Activated naive CD8-positive, alpha-beta T cell treated with anti-CD3 and anti-CD28 coated beads for 36 hours (primary cell): ENCODE data around the gene MFSD12. TPM values are rescaled to one million over a fixed set of nuclear protein-coding genes. Genes with fewer than 3 reads are reported as not detected.

ENCODE experiments used
- DNase-seq: peaks from one replicate; pipeline ENCODE4 v3.0.0; 2021
- H3K27ac Mint-ChIP-seq: one replicate; pipeline ENCODE4 v1.8.0; 2022; ENCODE audit warnings: mild to moderate bottlenecking, moderate library complexity, mixed read lengths
- H3K27me3 Mint-ChIP-seq: one replicate; pipeline ENCODE4 v1.8.0; 2022; ENCODE audit warnings: mild to moderate bottlenecking, mixed read lengths
- H3K36me3 Mint-ChIP-seq: one replicate; pipeline ENCODE4 v1.8.0; 2021; ENCODE audit warnings: mild to moderate bottlenecking, mixed read lengths
- H3K4me1 Mint-ChIP-seq: one replicate; pipeline ENCODE4 v1.8.0; 2021; ENCODE audit warnings: mixed read lengths
- H3K4me3 Mint-ChIP-seq: one replicate; pipeline ENCODE4 v1.8.0; 2022; ENCODE audit warnings: mild to moderate bottlenecking, moderate library complexity, mixed read lengths
- H3K9me3 Mint-ChIP-seq: one replicate; pipeline ENCODE4 v1.8.0; 2022; ENCODE audit warnings: mixed read lengths
- total RNA-seq, 2 experiments: library from RNA; stranded (reverse); gene quantifications; one replicate each; pipeline ENCODE4 v1.2.3, GENCODE V29; 2021

MFSD12 gene
- total RNA-seq, 2 experiments from 2014 or later = 73.2 to 76.1 TPM

GRCh38 chr19:3551792-3552095, 5.6 kb downstream of the MFSD12 start:
- Mint-ChIP-seq H3K27me3 (no peaks in the 10 kb centered on the region), H3K9me3 (no peaks in the 10 kb centered on the region), H3K36me3 (peaks cover 16% of the 10 kb centered on the region), H3K27ac (no peak overlapping the region), H3K4me3 (no peak overlapping the region), H3K4me1 (peaks cover 29% of the 10 kb centered on the region)
- no peak for DNase-seq

- DNase-seq = no peak
- no peaks in the 10 kb centered on the region for H3K9me3 Mint-ChIP-seq
- peaks cover 16% of the 10 kb centered on the region for H3K36me3 Mint-ChIP-seq
- peaks cover 27% of the 10 kb centered on the region for H3K4me1 Mint-ChIP-seq
- peak overlapping the region; percentile 1 for H3K27ac Mint-ChIP-seq
- no peaks in the 10 kb centered on the region for H3K27me3 Mint-ChIP-seq
- H3K4me3 Mint-ChIP-seq = no peak overlapping the region
Observed at GRCh38 chr19:3550947-3551791, 6.2 kb downstream of the MFSD12 start.

DNA sequence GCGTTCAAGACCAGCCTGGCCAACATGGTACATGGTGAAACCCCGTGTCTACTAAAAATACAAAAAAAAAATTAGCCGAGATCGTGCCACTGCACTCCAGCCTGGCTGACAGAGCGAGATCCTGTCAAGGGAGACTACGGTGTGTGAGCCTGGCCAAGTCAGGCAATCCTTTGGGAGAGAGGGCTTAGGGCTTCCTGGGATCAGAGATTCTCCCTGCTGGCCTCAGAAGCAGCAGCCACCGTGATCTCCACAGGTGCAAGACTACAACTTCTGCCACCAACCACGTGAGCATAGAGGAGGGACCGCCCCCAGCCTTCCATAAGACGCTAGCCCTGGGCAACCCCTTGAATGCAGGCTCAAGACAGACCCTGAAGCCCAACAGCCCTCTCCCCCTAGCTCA, 7.6 kb downstream of the MFSD12 start:
- H3K36me3 Mint-ChIP-seq = peaks cover 14% of the 10 kb centered on the region
- no peaks in the 10 kb centered on the region for H3K9me3 Mint-ChIP-seq
- H3K27me3 Mint-ChIP-seq = no peaks in the 10 kb centered on the region
- no peak overlapping the region for H3K4me3 Mint-ChIP-seq
- no peak for DNase-seq
- peaks cover 22% of the 10 kb centered on the region for H3K4me1 Mint-ChIP-seq
- no peak overlapping the region for H3K27ac Mint-ChIP-seq

GRCh38 chr19:3548606-3549005, 8.8 kb downstream of the MFSD12 start:
- peaks cover 13% of the 10 kb centered on the region for H3K36me3 Mint-ChIP-seq
- DNase-seq = no peak
- no peak overlapping the region for H3K4me3 Mint-ChIP-seq
- H3K4me1 Mint-ChIP-seq = peaks cover 16% of the 10 kb centered on the region
- no peaks in the 10 kb centered on the region for H3K9me3 Mint-ChIP-seq
- no peak overlapping the region for H3K27ac Mint-ChIP-seq
- no peaks in the 10 kb centered on the region for H3K27me3 Mint-ChIP-seq

DNA sequence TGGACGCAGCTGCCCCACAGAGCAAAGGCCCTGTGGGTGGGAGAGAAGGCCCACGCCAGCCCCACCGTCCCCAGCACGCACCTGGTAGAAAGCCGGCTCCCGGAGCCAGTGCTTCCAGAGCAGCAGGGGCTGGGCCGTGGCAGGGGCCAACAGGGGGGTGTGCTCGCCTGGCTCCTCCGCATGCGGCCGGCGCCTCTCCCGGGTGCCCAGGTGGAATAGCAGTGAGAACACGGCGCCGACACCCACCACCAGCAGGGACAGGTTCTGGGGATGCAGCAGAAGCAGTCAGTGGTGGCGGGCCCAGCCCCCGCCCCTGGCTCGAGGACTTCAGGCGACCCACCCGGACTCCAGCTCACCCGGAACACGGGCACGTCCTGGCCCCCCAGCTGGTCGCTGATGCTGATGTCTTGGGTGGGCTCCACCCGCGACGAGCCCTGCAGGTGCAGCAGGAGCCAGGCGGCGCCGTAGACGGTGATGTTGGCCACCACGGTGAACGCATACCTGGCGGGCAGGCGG, 9.6 kb downstream of the MFSD12 start:
- Mint-ChIP-seq H3K27me3 (no peaks in the 10 kb centered on the region), H3K27ac (no peak overlapping the region), H3K4me3 (no peak overlapping the region), H3K36me3 (peaks cover 12% of the 10 kb centered on the region), H3K9me3 (no peaks in the 10 kb centered on the region), H3K4me1 (peaks cover 12% of the 10 kb centered on the region)
- no peak for DNase-seq

DNA sequence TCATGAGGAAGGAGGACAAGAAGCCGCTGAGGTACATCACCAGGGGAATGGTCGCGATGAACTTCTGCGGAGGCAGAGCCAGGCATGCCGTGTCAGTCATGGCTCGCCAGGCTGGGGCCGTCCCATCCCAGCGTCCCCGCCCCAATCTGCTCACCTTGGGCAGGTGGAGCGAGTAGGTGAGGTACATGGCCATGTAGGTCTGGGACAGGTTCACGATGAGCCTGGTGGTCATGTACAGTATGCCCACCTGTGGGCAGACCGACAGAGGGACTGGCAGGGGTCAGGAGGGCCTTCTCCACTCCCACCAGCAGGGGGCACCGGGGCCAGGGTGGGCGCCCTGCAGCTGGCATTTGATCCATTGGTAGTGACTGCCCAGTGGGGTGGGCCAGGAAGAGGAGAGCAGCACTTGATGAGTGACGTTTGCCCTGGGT, 10.1 kb downstream of the MFSD12 start:
- Mint-ChIP-seq H3K27ac (no peak overlapping the region), H3K4me3 (no peak overlapping the region), H3K36me3 (peaks cover 12% of the 10 kb centered on the region), H3K27me3 (no peaks in the 10 kb centered on the region), H3K9me3 (no peaks in the 10 kb centered on the region), H3K4me1 (peaks cover 12% of the 10 kb centered on the region)
- peak; percentile 44 for DNase-seq

- Mint-ChIP-seq H3K27ac (peak overlapping the region; percentile 36), H3K9me3 (no peaks in the 10 kb centered on the region), H3K4me3 (no peak overlapping the region), H3K27me3 (no peaks in the 10 kb centered on the region), H3K4me1 (peaks cover 7% of the 10 kb centered on the region), H3K36me3 (peaks cover 12% of the 10 kb centered on the region)
- DNase-seq = no peak
Observed at GRCh38 chr19:3546119-3546518, 11.3 kb downstream of the MFSD12 start.

DNA sequence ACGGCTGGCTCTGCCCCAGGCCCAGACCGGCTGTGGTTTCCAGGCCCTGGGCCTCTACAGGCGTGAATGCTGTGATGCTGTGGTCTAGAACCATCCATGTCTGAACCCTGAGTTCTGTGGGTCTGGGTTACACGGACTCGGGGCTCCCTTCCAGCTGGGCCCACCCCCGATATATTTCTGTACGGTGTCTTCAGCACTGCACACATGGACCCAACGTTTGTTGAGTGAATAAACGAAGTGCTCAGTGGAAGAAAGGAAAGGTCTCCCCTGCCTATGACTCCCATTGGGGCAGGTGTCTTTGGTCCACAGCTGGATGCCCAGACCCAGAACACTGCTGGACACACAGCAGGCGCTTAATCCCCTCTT, 11.7 kb downstream of the MFSD12 start:
- Mint-ChIP-seq H3K4me1 (peaks cover 7% of the 10 kb centered on the region), H3K27me3 (no peaks in the 10 kb centered on the region), H3K27ac (peak overlapping the region; percentile 36), H3K36me3 (peaks cover 10% of the 10 kb centered on the region), H3K4me3 (no peak overlapping the region), H3K9me3 (no peaks in the 10 kb centered on the region)
- DNase-seq = no peak

- Mint-ChIP-seq H3K27me3 (no peaks in the 10 kb centered on the region), H3K27ac (peak overlapping the region; percentile 45), H3K4me3 (no peak overlapping the region), H3K36me3 (peaks cover 10% of the 10 kb centered on the region), H3K4me1 (peaks cover 7% of the 10 kb centered on the region), H3K9me3 (no peaks in the 10 kb centered on the region)
- DNase-seq = peak; percentile 76
Observed at GRCh38 chr19:3544742-3545668, 12.4 kb downstream of the MFSD12 start.

- Mint-ChIP-seq H3K4me3 (no peak overlapping the region), H3K9me3 (no peaks in the 10 kb centered on the region), H3K4me1 (peaks cover 5% of the 10 kb centered on the region), H3K27me3 (no peaks in the 10 kb centered on the region), H3K36me3 (peaks cover 16% of the 10 kb centered on the region), H3K27ac (no peak overlapping the region)
- no peak for DNase-seq
Observed at GRCh38 chr19:3544058-3544376, 13.4 kb downstream of the MFSD12 start.

DNA sequence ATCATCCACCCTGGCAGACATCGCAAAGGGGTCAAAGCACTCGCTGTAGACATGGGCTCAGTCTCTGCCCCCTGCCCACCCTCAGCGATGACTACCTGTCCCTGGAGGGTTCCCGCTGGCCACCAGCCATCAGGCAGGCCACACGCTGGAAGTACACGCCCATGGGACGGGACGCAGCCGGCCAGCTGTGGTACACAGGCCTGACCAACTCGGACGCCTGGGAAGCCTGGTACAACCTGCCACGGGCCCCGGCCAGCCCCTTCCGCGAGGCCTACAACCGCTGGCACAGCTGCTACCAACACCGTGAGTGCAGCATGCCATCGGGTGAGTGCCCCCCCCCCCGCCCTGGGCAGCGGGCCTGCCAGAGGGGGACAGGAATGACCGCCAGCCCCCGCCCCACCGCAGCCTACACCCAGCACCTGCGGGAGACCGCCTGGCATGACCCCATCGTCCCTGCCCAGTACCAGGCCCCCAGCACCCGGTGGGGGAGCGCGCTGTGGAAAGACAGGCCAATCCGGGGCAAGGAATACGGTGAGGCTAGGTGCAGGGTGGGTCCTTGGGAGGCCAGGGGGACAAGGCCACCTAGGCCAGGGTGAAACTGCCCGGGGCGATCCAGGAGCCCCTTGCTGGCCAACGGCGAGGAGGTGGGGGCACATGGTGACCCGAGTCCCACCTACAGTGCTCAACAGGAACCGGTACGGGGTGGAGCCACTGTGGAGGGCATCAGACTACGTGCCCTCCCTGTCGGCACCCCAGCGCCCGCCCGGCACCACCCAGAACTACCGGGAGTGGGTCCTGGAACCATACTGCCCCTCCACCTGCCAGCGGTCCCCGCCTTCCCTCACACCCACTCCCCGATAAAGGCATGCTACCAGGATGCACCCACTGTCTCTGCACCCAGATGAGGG, 14.0 kb downstream of the MFSD12 start:
- no peaks in the 10 kb centered on the region for H3K27me3 Mint-ChIP-seq
- no peak overlapping the region for H3K4me3 Mint-ChIP-seq
- no peaks in the 10 kb centered on the region for H3K9me3 Mint-ChIP-seq
- H3K27ac Mint-ChIP-seq = no peak overlapping the region
- H3K4me1 Mint-ChIP-seq = peaks cover 5% of the 10 kb centered on the region
- H3K36me3 Mint-ChIP-seq = peaks cover 16% of the 10 kb centered on the region
- no peak for DNase-seq

- Mint-ChIP-seq H3K36me3 (peaks cover 10% of the 10 kb centered on the region), H3K4me1 (no peaks in the 10 kb centered on the region), H3K27ac (no peak overlapping the region), H3K27me3 (no peaks in the 10 kb centered on the region), H3K4me3 (no peak overlapping the region), H3K9me3 (no peaks in the 10 kb centered on the region)
- no peak for DNase-seq
Observed at GRCh38 chr19:3539756-3540118, 17.6 kb downstream of the MFSD12 start.

DNA sequence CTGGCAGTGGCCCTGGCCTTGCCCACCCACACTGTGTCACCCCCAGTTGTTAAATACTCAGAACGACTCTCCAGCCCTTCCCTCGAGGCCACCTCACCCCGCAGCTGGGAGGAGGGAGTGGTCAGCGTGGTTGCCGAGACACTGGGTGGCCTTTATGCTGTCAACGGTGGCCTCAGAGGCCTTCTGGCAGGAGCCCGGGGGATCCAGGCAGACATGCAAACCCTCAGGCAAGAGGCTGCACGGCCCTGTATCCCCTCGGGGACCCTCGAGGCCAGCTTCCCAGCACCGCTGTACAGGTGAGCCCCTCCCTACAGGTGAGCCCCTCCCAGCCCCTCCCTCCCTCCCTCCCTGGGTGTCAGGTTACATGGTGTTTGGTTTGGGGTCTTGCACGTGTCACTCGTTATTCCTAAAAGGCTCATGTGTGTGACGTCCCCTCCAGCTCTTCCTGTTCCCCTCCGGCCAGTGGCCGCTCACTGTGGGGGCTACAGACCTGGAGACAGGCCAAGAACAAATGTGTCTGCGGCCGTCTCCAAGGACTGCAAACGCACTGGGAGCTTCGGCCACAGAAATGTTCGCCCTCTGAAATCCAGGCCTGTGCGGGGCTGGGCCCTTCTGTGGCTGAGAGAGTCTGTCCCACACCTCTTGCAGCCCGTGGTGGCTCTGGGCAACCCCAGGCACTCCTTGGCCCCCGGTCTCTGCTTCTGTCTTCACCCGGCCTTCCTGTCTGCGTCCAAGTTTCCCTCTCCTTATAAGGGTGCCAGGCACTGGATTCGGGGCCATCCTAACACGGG, 18.2 kb downstream of the MFSD12 start, which contains the start of gene TEKTIP1:
Gene TEKTIP1 (plus strand): TSS at position 210 of the 791 bp plus-strand sequence. CDS start 4 bp downstream, at position 214.
- no peak within 1 kb of the TSS for H3K27ac Mint-ChIP-seq
- peaks cover 10% of the 10 kb centered on the region for H3K36me3 Mint-ChIP-seq
- no peaks in the 10 kb centered on the region for H3K27me3 Mint-ChIP-seq

More for the DNA sequence above, 18.2 kb downstream of the MFSD12 start, which contains the start of gene TEKTIP1:
- no peaks in the 10 kb centered on the region for H3K9me3 Mint-ChIP-seq
- H3K4me3 Mint-ChIP-seq = no peak within 1 kb of the TSS
- no peak for DNase-seq
- no peaks in the 10 kb centered on the region for H3K4me1 Mint-ChIP-seq
